HepG2 (cell line): ENCODE measurements around the gene FGFR3. TPM values are rescaled to one million over a fixed set of nuclear protein-coding genes. Genes with fewer than 3 reads are reported as not detected.
A peak's percentile ranks its signal among the peaks of the same experiment; 100 is the strongest.

ENCODE experiments used
- ARNTL ChIP-seq: sonication (generic); formaldehyde crosslinking; IDR thresholded peaks from 2 replicates; pipeline ENCODE4 v1.4.0; 2020; ENCODE audit warnings: mild to moderate bottlenecking, missing genetic modification reagents
- E2F2 ChIP-seq: sonication (generic); formaldehyde crosslinking; IDR thresholded peaks from 2 replicates; pipeline ENCODE4 v1.4.0; 2020; ENCODE audit warnings: missing genetic modification reagents, borderline replicate concordance
- JUN ChIP-seq: sonication (generic); formaldehyde crosslinking; IDR thresholded peaks from 2 replicates; pipeline ENCODE4 v1.4.0; 2020; ENCODE audit warnings: mild to moderate bottlenecking, missing genetic modification reagents
- MEIS2 ChIP-seq: sonication (generic); formaldehyde crosslinking; IDR thresholded peaks from 2 replicates; pipeline ENCODE4 v1.9.0; 2021; ENCODE audit warnings: mild to moderate bottlenecking, missing genetic modification reagents
- PHF20 ChIP-seq: sonication (generic); formaldehyde crosslinking; IDR thresholded peaks from 2 replicates; pipeline ENCODE4 v1.5.0; 2020; ENCODE audit warnings: mild to moderate bottlenecking, missing genetic modification reagents
- SAP130 ChIP-seq: IDR thresholded peaks from 2 replicates; pipeline ENCODE4 v1.6.1; 2016; ENCODE audit warnings: low read depth
- SNAPC4 ChIP-seq: sonication (generic); formaldehyde crosslinking; IDR thresholded peaks from 2 replicates; pipeline ENCODE4 v1.4.0; 2020; ENCODE audit warnings: mild to moderate bottlenecking, missing genetic modification reagents
- SOX13 ChIP-seq, 3 experiments: fragments of 450-650 bp in 1 of 3; sonication (generic) in 1 of 3; formaldehyde crosslinking in 1 of 3; IDR thresholded peaks in 2 of 3; conservative IDR thresholded peaks in 1 of 3; 2 replicates each; pipeline versions ENCODE4 v1.5.0 to v1.6.1; 2016 to 2020; ENCODE audit warnings: antibody characterized with exemption in 1 of 3, mild to moderate bottlenecking in 1 of 3, missing compliant biosample characterization in 1 of 3, missing genetic modification reagents in 1 of 3, moderate library complexity in 1 of 3
- SRSF4 ChIP-seq: fragments of 200-400 bp; formaldehyde crosslinking; IDR thresholded peaks from one replicate; pipeline ENCODE4 v1.6.1; 2018; ENCODE audit warnings: mild to moderate bottlenecking, low read depth, low read length, moderate library complexity; ENCODE audit not compliant: poor library complexity, severe bottlenecking
- ZNF275 ChIP-seq: sonication (generic); formaldehyde crosslinking; IDR thresholded peaks from 2 replicates; pipeline ENCODE4 v1.8.0; 2022; ENCODE audit warnings: missing genetic modification reagents, mild to moderate bottlenecking, inconsistent platforms, borderline replicate concordance
- ZNF296 ChIP-seq: sonication (generic); formaldehyde crosslinking; conservative IDR thresholded peaks from 2 replicates; pipeline ENCODE4 v1.5.0; 2020; ENCODE audit warnings: mild to moderate bottlenecking, missing genetic modification reagents
- ZNF354B ChIP-seq: sonication (generic); formaldehyde crosslinking; IDR thresholded peaks from 2 replicates; pipeline ENCODE4 v1.8.0; 2022; ENCODE audit warnings: mild to moderate bottlenecking, missing genetic modification reagents
- ZNF362 ChIP-seq: sonication (generic); formaldehyde crosslinking; IDR thresholded peaks from 2 replicates; pipeline ENCODE4 v1.4.0; 2020; ENCODE audit warnings: missing genetic modification reagents, mild to moderate bottlenecking, borderline replicate concordance
- ZNF547 ChIP-seq: sonication (generic); formaldehyde crosslinking; IDR thresholded peaks from 2 replicates; pipeline ENCODE4 v1.5.1; 2020; ENCODE audit warnings: mild to moderate bottlenecking, missing genetic modification reagents
- ZNF563 ChIP-seq: sonication (generic); formaldehyde crosslinking; IDR thresholded peaks from 2 replicates; pipeline ENCODE4 v1.8.0; 2022; ENCODE audit warnings: mild to moderate bottlenecking, moderate library complexity, missing genetic modification reagents
- ZNF879 ChIP-seq: sonication (generic); formaldehyde crosslinking; IDR thresholded peaks from 2 replicates; pipeline ENCODE4 v1.8.1; 2023; ENCODE audit warnings: missing genetic modification reagents
- polyA plus RNA-seq, 8 experiments: library from polyadenylated mRNA; depleted of rRNA in 3 of 8; stranded (reverse) in 7 of 8; unstranded in 1 of 8; fragments of >200 nt; fragmentation: Illumina TruSeq in 4 of 8; extraction: Trizol in 4 of 8; gene quantifications; 2 replicates each; pipeline versions ENCODE4 v1.2.1 to v1.2.3, GENCODE V29; 2011 to 2016; ENCODE audit warnings: low read depth in 4 of 8, missing spikeins in 1 of 8, mixed read lengths in 1 of 8; ENCODE audit not compliant: insufficient read depth in 1 of 8
- total RNA-seq, 5 experiments: library from RNA; depleted of rRNA; stranded (reverse); fragments of >200 nt; fragmentation: Illumina TruSeq; extraction: Trizol; gene quantifications; 2 replicates each; pipeline ENCODE4 v1.2.3, GENCODE V29; 2016; ENCODE audit warnings: low read depth in 1 of 5
- TF ChIP-seq, protein P1 (sequence below): sonication (generic); formaldehyde crosslinking; IDR thresholded peaks from 2 replicates; pipeline ENCODE4 v1.5.0; 2020; ENCODE audit warnings: missing genetic modification reagents

The FGFR3 gene
- total and polyA plus RNA-seq, 2 of the 13 experiments (the other 11 are each of a cell fraction or from before 2014, with no cell fraction given): 103 to 109 TPM

DNA sequence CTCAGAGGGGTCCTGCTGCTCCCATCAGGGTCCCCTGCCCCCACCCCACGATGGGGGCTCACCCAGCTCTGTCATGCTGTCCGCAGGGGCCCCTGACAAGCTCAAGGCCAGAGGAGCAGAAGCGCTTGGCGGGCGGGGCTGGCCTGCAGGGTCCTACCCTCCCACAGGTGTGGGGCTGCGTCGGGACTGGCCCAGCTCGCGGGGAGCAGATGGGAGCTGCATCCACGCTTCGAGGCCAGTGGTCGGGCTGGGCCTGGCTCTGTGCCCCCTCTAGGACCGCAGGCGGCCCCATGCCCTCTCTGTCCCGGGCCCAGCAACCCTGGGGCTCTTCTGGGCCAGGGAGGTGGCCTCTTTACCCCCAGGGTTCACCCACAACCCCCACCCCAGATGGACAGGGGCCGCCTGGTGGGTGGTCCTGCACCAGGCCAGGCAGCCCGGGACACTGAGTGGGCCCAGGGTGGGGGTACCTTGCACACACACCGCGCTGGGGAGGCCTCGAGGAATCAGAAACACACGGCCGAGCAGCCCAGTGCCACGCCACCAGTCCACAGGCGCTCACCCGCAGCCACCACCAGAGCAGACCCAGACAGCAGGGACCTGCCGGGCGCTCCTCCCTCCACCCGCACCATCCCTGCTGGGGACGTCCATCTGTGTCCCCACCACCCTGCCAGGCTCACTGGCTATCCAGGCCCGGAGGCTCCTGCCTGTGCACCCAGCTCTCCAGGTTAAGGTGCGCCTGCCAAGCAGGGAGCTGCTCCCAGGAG, 41.8 kb upstream of the FGFR3 start (continued):
- TF ChIP-seq ZNF547 (0 out of 2 replicates have a peak, but pooled peaks have one; percentile 35), ZNF275 (CRISPR knock-in tag) (peak; percentile 21; the same call in 1 of the 2 replicates), SNAPC4 (CRISPR knock-in tag) (0 out of 2 replicates have a peak, but pooled peaks have one; percentile 43), SRSF4 (no peak), ZNF296 (CRISPR knock-in tag) (peak; percentile 53; the same call in 1 of the 2 replicates), JUN (CRISPR knock-in tag) (no peak), ARNTL (CRISPR knock-in tag) (0 out of 2 replicates have a peak, but pooled peaks have one; percentile 5), ZNF879 (CRISPR knock-in tag) (no peak), PHF20 (CRISPR knock-in tag) (0 out of 2 replicates have a peak, but pooled peaks have one; percentile 21), ZNF362 (CRISPR knock-in tag) (no peak), SOX13 (IDR thresholded peaks at IDR 0.05) (no peak), SOX13 (CRISPR knock-in tag; conservative IDR thresholded peaks at IDR 0.05 in 1 of 2, IDR thresholded peaks at IDR 0.05 in 1 of 2) (0 out of 4 replicates have a peak, but pooled peaks of 1 of the 2 experiments have one; percentile 13), ZNF354B (no peak), E2F2 (CRISPR knock-in tag) (peak; percentile 27; the same call in 1 of the 2 replicates), MEIS2 (CRISPR knock-in tag) (0 out of 2 replicates have a peak, but pooled peaks have one; percentile 34), ZNF563 (CRISPR knock-in tag) (0 out of 2 replicates have a peak, but pooled peaks have one; percentile 25), SAP130 (CRISPR knock-in tag) (peak; percentile 57; the same call in 1 of the 2 replicates)
- TF ChIP-seq, protein P1, sequence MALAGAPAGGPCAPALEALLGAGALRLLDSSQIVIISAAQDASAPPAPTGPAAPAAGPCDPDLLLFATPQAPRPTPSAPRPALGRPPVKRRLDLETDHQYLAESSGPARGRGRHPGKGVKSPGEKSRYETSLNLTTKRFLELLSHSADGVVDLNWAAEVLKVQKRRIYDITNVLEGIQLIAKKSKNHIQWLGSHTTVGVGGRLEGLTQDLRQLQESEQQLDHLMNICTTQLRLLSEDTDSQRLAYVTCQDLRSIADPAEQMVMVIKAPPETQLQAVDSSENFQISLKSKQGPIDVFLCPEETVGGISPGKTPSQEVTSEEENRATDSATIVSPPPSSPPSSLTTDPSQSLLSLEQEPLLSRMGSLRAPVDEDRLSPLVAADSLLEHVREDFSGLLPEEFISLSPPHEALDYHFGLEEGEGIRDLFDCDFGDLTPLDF (CRISPR knock-in tag): no peak
